Measurements from ENCODE around the gene RAP2B. TPM values are rescaled to one million over a fixed set of nuclear protein-coding genes. Genes with fewer than 3 reads are reported as not detected.
A peak's percentile ranks its signal among the peaks of the same experiment; 100 is the strongest.

Gene RAP2B
- total RNA-seq, 1 donor from 2014 or later: 29.0 TPM

- FAIRE-seq (no peak), DNase-seq (ENCODE audit: low read depth) (no peak)
- Histone ChIP-seq H3K27me3 (ENCODE audit: control insufficient read depth, insufficient read depth, low read length) (no peaks in the 10 kb centered on the region), H3K36me3 (ENCODE audit: control insufficient read depth, insufficient read depth, low read length) (no peaks in the 10 kb centered on the region), H3K4me3 (ENCODE audit: low read depth, low read length) (no peak overlapping the region)
- no peak for TF ChIP-seq CTCF (IDR thresholded peaks at IDR 0.05; ENCODE audit: insufficient read depth, low read length, severe bottlenecking)
These were observed 3.8 kb upstream of the RAP2B start for GRCh38 chr3:153158189-153158588.

- no peak for FAIRE-seq
- no peak for TF ChIP-seq CTCF (IDR thresholded peaks at IDR 0.05; ENCODE audit: insufficient read depth, low read length, severe bottlenecking)
- peak; percentile 62 for DNase-seq (ENCODE audit: low read depth)
- H3K36me3 ChIP-seq (ENCODE audit: control insufficient read depth, insufficient read depth, low read length): no peaks in the 10 kb centered on the region
- no peaks in the 10 kb centered on the region for H3K27me3 ChIP-seq (ENCODE audit: control insufficient read depth, insufficient read depth, low read length)
- no peak overlapping the region for H3K4me3 ChIP-seq (ENCODE audit: low read depth, low read length)
These were observed 2.9 kb upstream of the RAP2B start for GRCh38 chr3:153158961-153159735.

- H3K36me3 ChIP-seq (ENCODE audit: control insufficient read depth, insufficient read depth, low read length): no peaks in the 10 kb centered on the region
- peak overlapping the region; percentile 44 for H3K4me3 ChIP-seq (ENCODE audit: low read depth, low read length)
- DNase-seq (ENCODE audit: low read depth): no peak
- TF ChIP-seq CTCF (IDR thresholded peaks at IDR 0.05; ENCODE audit: insufficient read depth, low read length, severe bottlenecking): no peak
- FAIRE-seq: no peak
- H3K27me3 ChIP-seq (ENCODE audit: control insufficient read depth, insufficient read depth, low read length): no peaks in the 10 kb centered on the region
These were observed 2.1 kb upstream of the RAP2B start for GRCh38 chr3:153159771-153160397.

- Histone ChIP-seq H3K36me3 (ENCODE audit: control insufficient read depth, insufficient read depth, low read length) (no peaks in the 10 kb centered on the region), H3K27me3 (ENCODE audit: control insufficient read depth, insufficient read depth, low read length) (no peaks in the 10 kb centered on the region), H3K4me3 (ENCODE audit: low read depth, low read length) (peak overlapping the region; percentile 44)
- TF ChIP-seq CTCF (IDR thresholded peaks at IDR 0.05; ENCODE audit: insufficient read depth, low read length, severe bottlenecking): no peak
- FAIRE-seq (peak; percentile 79), DNase-seq (ENCODE audit: low read depth) (peak; percentile 98)
These were observed 1.4 kb upstream of the RAP2B start for GRCh38 chr3:153160451-153161137.

- no peak for TF ChIP-seq CTCF (IDR thresholded peaks at IDR 0.05; ENCODE audit: insufficient read depth, low read length, severe bottlenecking)
- peak; percentile 98 for DNase-seq (ENCODE audit: low read depth)
- FAIRE-seq: peak; percentile 28
These were observed 800 bp upstream of the RAP2B start for GRCh38 chr3:153161138-153161713.

More at GRCh38 chr3:153161138-153161713, 800 bp upstream of the RAP2B start:
- Histone ChIP-seq H3K27me3 (ENCODE audit: control insufficient read depth, insufficient read depth, low read length) (no peaks in the 10 kb centered on the region), H3K4me3 (ENCODE audit: low read depth, low read length) (peak overlapping the region; percentile 58), H3K36me3 (ENCODE audit: control insufficient read depth, insufficient read depth, low read length) (no peaks in the 10 kb centered on the region)
